Measurements from ENCODE around the gene MRGPRF. TPM values are rescaled to one million over a fixed set of nuclear protein-coding genes. Genes with fewer than 3 reads are reported as not detected.

The MRGPRF gene
- total and polyA plus RNA-seq, 2 of the 8 experiments (the other 6 are each of a cell fraction or from before 2014, with no cell fraction given) = 7.5 to 11.0 TPM

GRCh38 chr11:68970921-68971636, 42.0 kb downstream of the MRGPRF start:
- H3K9ac ChIP-seq (replicated peaks in 1 of 4; ENCODE audit: extremely low read depth in 1 of 4, low read depth in 3 of 4, low read length in 3 of 4) = no peak overlapping the region
- no peak overlapping the region for H2BK5ac ChIP-seq (ENCODE audit: low read depth, low read length)
- no peak overlapping the region for H3K4me2 ChIP-seq (ENCODE audit: insufficient read depth in 1 of 2, low read depth in 2 of 2, low read length in 2 of 2)
- no peaks in the 10 kb centered on the region for H3K79me1 ChIP-seq (ENCODE audit: low read depth, low read length)
- H4K5ac ChIP-seq (ENCODE audit: insufficient read length, low read depth, low read length) = no peak overlapping the region
- no peaks in the 10 kb centered on the region for H3K23me2 ChIP-seq (ENCODE audit: low read depth, low read length)
- no peak overlapping the region for H3K4me3 ChIP-seq (ENCODE audit: extremely low read depth in 1 of 4, insufficient read depth in 2 of 4, low read depth in 3 of 4, low read length in 4 of 4)
- H3K14ac ChIP-seq (ENCODE audit: insufficient read length) = no peak overlapping the region
- H2BK12ac ChIP-seq (ENCODE audit: low read depth, low read length) = no peak overlapping the region
- peak overlapping the region; percentile 14; the same call in 1 of the 2 replicates for H4K8ac ChIP-seq (ENCODE audit: extremely low read depth, insufficient read depth, low read length)
- H4K91ac ChIP-seq (replicated peaks; ENCODE audit: insufficient read length, low read length) = no peak overlapping the region
- no peak overlapping the region for H2BK15ac ChIP-seq (ENCODE audit: low read length)
- H3K23ac ChIP-seq (ENCODE audit: insufficient read length) = no peak overlapping the region
- WGBS, 2 experiments (ENCODE audit: extremely low coverage in 1 of 2, insufficient coverage in 1 of 2, insufficient read length in 1 of 2, insufficient replicate concordance in 2 of 2, low coverage in 1 of 2, low lambda C conversion rate in 2 of 2, missing lambda C conversion rate in 1 of 2) = 89% methylated on average over 8 of the region's 8 CpGs; no CpG with 5 or more reads in 1 of the 2 experiments
- no peak overlapping the region for H3K27ac ChIP-seq (ENCODE audit: low read depth, low read length)
- H3K4ac ChIP-seq (replicated peaks; ENCODE audit: insufficient read length, low read depth, low read length) = no peak overlapping the region
- no peak overlapping the region for H2AFZ ChIP-seq (ENCODE audit: low read length)
- ChIA-PET POLR2A (ENCODE audit: partially characterized antibody) (no interaction called here), CTCF (ENCODE audit: partially characterized antibody) (no interaction called here)
- TF ChIP-seq JUN (IDR thresholded peaks at IDR 0.05; ENCODE audit: low read depth, low read length) (no peak), SIN3A (conservative IDR thresholded peaks at IDR 0.05 in 1 of 2, IDR thresholded peaks at IDR 0.05 in 1 of 2; ENCODE audit: low read depth in 1 of 2, low read length in 2 of 2) (no peak), BCL11A (IDR thresholded peaks at IDR 0.05; ENCODE audit: low read depth in 2 of 2, low read length in 2 of 2) (no peak)
- H2BK20ac ChIP-seq (ENCODE audit: low read length) = no peak overlapping the region
- H3K18ac ChIP-seq (ENCODE audit: extremely low read depth, low read length) = no peak overlapping the region
- H3K56ac ChIP-seq (replicated peaks; ENCODE audit: insufficient read length, low read depth, low read length) = no peak overlapping the region
- FAIRE-seq = no peak
- H2BK120ac ChIP-seq (replicated peaks; ENCODE audit: low read depth, low read length) = no peak overlapping the region
- H4K20me1 ChIP-seq (replicated peaks in 1 of 2; ENCODE audit: control insufficient read depth in 1 of 2, insufficient read depth in 2 of 2, low read length in 2 of 2) = no peaks in the 10 kb centered on the region
- peaks cover 0 to 5% of the 10 kb centered on the region in 2 experiments; a peak in 1 of 4 replicates for H3K9me3 ChIP-seq (ENCODE audit: insufficient read depth in 2 of 2, low read depth in 1 of 2, low read length in 1 of 2)
- no peak overlapping the region for H2AK5ac ChIP-seq (ENCODE audit: low read depth, low read length)
- no peak for DNase-seq (ENCODE audit: low read depth in 1 of 2, low spot score in 2 of 2)
- no peaks in the 10 kb centered on the region for H3K79me2 ChIP-seq (ENCODE audit: control insufficient read depth in 1 of 2, insufficient read depth in 2 of 2, low read length in 2 of 2)
- no peaks in the 10 kb centered on the region for H3K4me1 ChIP-seq (replicated peaks in 1 of 4; ENCODE audit: control insufficient read depth in 3 of 4, insufficient read depth in 4 of 4, low read length in 3 of 4)
- H3K36me3 ChIP-seq (ENCODE audit: control insufficient read depth in 2 of 4, insufficient read depth in 4 of 4, low read length in 3 of 4) = no peaks in the 10 kb centered on the region
- no peaks in the 10 kb centered on the region; a peak in 1 of 7 replicates for H3K27me3 ChIP-seq (replicated peaks in 1 of 4; ENCODE audit: control insufficient read depth in 3 of 4, extremely low read depth in 1 of 4, insufficient read depth in 3 of 4, low read length in 3 of 4)

All from H1 (cell line).